ENCODE measurements around the gene CEMIP.

Gene CEMIP

GRCh38 chr15:80760960-80761359 lies 18.2 kb upstream of the CEMIP start (continued):
- no peak for TF ChIP-seq ZNF626 (tag by site-specific recombination; IDR thresholded peaks at IDR 0.05)
- TF ChIP-seq, protein P1, sequence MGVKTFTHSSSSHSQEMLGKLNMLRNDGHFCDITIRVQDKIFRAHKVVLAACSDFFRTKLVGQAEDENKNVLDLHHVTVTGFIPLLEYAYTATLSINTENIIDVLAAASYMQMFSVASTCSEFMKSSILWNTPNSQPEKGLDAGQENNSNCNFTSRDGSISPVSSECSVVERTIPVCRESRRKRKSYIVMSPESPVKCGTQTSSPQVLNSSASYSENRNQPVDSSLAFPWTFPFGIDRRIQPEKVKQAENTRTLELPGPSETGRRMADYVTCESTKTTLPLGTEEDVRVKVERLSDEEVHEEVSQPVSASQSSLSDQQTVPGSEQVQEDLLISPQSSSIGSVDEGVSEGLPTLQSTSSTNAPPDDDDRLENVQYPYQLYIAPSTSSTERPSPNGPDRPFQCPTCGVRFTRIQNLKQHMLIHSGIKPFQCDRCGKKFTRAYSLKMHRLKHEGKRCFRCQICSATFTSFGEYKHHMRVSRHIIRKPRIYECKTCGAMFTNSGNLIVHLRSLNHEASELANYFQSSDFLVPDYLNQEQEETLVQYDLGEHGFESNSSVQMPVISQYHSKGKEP (tag by site-specific recombination; IDR thresholded peaks at IDR 0.05) = no peak
- no peak for TF ChIP-seq ZBTB49 (tag by site-specific recombination; IDR thresholded peaks at IDR 0.05; ENCODE audit: low read depth)
- no peak for TF ChIP-seq ZNF302 (tag by site-specific recombination; IDR thresholded peaks at IDR 0.05; ENCODE audit: low read depth)
- no peak for TF ChIP-seq ZNF10 (tag by site-specific recombination; IDR thresholded peaks at IDR 0.05)
- no peak for TF ChIP-seq ZNF221 (tag by site-specific recombination; IDR thresholded peaks at IDR 0.05; ENCODE audit: borderline replicate concordance)
- no peak for TF ChIP-seq ZNF529 (tag by site-specific recombination; IDR thresholded peaks at IDR 0.05; ENCODE audit: insufficient replicate concordance)
- TF ChIP-seq ZNF701 (tag by site-specific recombination; IDR thresholded peaks at IDR 0.05) = no peak
- TF ChIP-seq ZNF747 (tag by site-specific recombination; IDR thresholded peaks at IDR 0.05) = no peak

- H3K36me3 ChIP-seq (ENCODE audit: control insufficient read depth in 2 of 2, insufficient read depth in 1 of 2, low read length in 2 of 2) = no peaks in the 10 kb centered on the region
- no peaks in the 10 kb centered on the region for H3K4me1 ChIP-seq (ENCODE audit: control insufficient read depth, insufficient read depth, low read length)
- H3K4me3 ChIP-seq (ENCODE audit: low read depth, low read length) = no peak overlapping the region
- CTCF ChIA-PET = interaction anchor here (5.1 kb wide), 1 partner anchor 15 kb away, joined by 27 read pairs; no protein-coding TSS in a partner anchor
- TF ChIP-seq ZNF214 (tag by site-specific recombination; IDR thresholded peaks at IDR 0.05; ENCODE audit: borderline replicate concordance) (no peak), ZNF843 (tag by site-specific recombination; IDR thresholded peaks at IDR 0.05) (no peak), ZNF335 (tag by site-specific recombination; conservative IDR thresholded peaks at IDR 0.05) (no peak), ZNF394 (tag by site-specific recombination; IDR thresholded peaks at IDR 0.05; ENCODE audit: borderline replicate concordance) (no peak), ZFHX2 (tag by site-specific recombination; conservative IDR thresholded peaks at IDR 0.05) (no peak), ZNF580 (tag by site-specific recombination; IDR thresholded peaks at IDR 0.05) (no peak), REST (tag by site-specific recombination; IDR thresholded peaks at IDR 0.05) (no peak), ZNF529 (tag by site-specific recombination; IDR thresholded peaks at IDR 0.05; ENCODE audit: insufficient replicate concordance) (no peak)
- TF ChIP-seq, protein P2, sequence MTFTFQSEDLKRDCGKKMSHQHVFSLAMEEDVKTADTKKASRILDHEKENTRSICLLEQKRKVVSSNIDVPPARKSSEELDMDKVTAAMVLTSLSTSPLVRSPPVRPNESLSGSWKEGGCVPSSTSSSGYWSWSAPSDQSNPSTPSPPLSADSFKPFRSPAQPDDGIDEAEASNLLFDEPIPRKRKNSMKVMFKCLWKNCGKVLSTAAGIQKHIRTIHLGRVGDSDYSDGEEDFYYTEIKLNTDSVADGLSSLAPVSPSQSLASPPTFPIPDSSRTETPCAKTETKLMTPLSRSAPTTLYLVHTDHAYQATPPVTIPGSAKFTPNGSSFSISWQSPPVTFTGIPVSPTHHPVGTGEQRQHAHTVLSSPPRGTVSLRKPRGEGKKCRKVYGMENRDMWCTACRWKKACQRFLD (tag by site-specific recombination; IDR thresholded peaks at IDR 0.05) = no peak
- H3K27ac ChIP-seq (ENCODE audit: extremely low read depth, low read depth, low read length) = no peak overlapping the region
- POLR2A ChIA-PET = no interaction called here
- H3K9me3 ChIP-seq (ENCODE audit: control insufficient read depth, insufficient read depth, low read depth, low read length) = no peaks in the 10 kb centered on the region
Measured at GRCh38 chr15:80761754-80762153, 17.4 kb upstream of the CEMIP start.

Data from HEK293 (cell line).